T-helper 1 cell treated with Interleukin-12 subunit alpha and Interleukin-12 subunit beta and Interleukin-4 antibody, amounts not matched to agents 30 ng/mL and 1 ng/mL, for 36 hours (primary cell): ENCODE results near the gene MPPED2. TPM values are rescaled to one million over a fixed set of nuclear protein-coding genes. Genes with fewer than 3 reads are reported as not detected.

Experiments
- intact Hi-C: fragments of 100-400 bp; cut with micrococcal nuclease; formaldehyde crosslinking; loops from one replicate; pipeline ENCODE4 v1.15.1; 2024
- total RNA-seq: library from RNA; stranded (reverse); gene quantifications from 2 replicates; pipeline ENCODE4 v1.2.3, GENCODE V29; 2022

MPPED2 gene
- total RNA-seq, 1 donor from 2014 or later = not detected

DNA sequence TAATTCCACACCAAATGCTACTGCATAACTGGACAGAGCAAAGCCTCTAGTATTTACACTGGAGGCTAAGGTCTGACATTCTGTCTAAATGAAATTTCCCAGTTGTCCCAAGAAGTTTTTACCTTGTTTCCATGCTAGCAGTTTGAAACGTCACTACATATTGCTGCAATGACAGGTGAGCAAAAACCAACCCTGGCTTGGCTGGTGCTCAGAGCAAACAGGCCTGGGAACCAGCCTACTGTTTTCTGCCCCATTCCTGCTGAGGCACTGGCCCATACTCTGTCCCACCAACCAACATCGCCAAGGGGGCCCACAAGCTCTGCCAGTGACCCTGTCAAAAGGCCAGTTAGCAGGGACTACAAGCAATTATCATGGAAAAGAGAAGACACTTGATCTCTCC lies 131.1 kb downstream of the MPPED2 start:
- intact Hi-C loops = no loop called here

GRCh38 chr11:30454541-30454940 lies 131.6 kb downstream of the MPPED2 start:
- intact Hi-C loops = no loop called here

- intact Hi-C loops = no loop called here
Observed at GRCh38 chr11:30454111-30454510, 132.0 kb downstream of the MPPED2 start.

DNA sequence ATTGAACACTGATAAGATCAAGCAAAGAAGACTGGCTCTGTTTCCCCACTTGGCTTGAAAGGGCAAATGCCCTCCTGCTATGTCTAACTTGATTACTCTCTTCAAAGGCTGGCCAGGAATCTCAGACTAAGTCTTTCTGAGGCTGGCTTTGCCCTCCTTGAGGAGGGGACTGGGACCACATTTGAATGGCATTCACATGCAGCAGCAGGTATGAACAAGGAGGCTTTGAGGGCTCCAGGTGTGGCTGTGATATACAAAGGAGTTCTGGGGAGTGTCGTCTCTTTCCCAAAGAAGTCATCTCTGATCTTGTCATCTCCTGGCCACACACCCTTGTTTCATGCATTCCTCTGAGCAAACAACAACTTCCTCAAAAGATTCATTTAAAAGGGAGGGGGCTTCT lies 132.4 kb downstream of the MPPED2 start:
- intact Hi-C loops = no loop called here

- intact Hi-C loops = no loop called here
Observed at GRCh38 chr11:30452842-30453241, 133.3 kb downstream of the MPPED2 start.

DNA sequence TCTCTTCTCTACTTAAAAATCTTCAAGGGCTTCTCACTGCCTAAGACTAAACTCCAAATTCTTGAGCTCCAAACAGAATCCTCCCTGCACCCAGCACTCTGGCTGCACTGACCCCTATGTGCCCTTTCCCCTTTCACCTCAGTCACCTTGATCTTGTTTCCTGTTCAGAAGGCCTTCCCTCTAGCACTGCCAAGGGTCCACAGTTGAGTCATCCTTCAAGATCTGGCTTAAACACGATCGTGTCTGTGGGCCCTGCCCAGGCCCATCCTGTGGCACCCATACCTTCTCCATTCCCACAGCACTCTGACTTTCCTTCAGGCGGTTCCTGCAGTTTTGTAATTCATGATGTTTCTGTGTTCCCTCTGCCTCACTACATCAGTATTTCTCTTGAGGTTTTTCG lies 134.0 kb downstream of the MPPED2 start:
- intact Hi-C loops = no loop called here

GRCh38 chr11:30451626-30452025 lies 134.5 kb downstream of the MPPED2 start:
- intact Hi-C loops = no loop called here

- intact Hi-C loops = no loop called here
Observed at GRCh38 chr11:30451167-30451566, 135.0 kb downstream of the MPPED2 start.

DNA sequence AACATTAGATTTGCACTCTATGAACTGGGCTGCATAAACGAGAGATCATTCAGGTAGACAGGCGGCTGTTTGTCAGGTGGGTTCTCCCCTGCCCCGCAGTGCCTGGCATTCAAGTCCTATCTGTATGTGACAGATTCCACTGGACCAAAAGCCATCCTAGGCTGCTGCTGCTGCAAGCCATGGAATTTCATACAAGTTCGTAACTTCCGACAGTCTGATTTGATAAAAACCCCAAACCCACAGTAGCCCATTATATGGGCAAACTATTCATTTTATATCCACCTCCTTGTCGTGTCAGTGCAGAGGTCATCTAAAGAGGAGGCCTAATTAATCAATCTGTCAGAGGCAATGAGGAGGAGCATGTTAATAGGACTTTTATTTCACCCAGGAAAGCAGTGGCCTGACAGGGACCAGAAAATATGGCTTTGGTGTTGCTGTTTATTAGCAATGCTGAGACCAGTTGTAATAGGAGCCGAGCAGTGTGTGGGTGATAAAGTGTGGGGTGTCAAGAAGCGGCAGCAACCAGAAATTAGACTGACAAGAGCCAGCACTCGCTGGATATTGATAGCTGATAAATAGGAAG lies 139.0 kb downstream of the MPPED2 start:
- intact Hi-C loops = no loop called here

GRCh38 chr11:30446520-30446919 lies 139.6 kb downstream of the MPPED2 start:
- intact Hi-C loops = no loop called here

GRCh38 chr11:30445056-30445455 lies 141.1 kb downstream of the MPPED2 start:
- intact Hi-C loops = no loop called here

DNA sequence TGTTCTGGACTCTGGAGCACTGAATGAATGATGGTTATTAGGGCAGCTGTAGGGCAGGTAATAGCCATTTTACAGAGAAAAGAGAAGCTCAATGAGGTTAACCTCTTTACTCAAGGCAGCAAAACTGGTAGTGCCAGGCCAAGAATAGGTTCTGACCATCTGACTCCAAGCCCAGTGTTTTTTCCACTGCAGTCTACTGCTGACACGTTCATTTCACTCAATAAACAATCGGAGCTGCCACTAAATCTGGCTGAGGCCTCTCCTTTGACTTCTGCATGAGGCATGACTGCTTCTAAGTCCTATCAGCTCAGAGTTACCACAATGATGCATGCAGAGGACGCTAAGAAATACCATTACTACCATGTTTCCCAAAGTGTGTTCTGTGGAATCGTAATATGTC lies 145.6 kb downstream of the MPPED2 start:
- intact Hi-C loops = no loop called here

- intact Hi-C loops = no loop called here
Observed at GRCh38 chr11:30436801-30437200, 149.4 kb downstream of the MPPED2 start.

DNA sequence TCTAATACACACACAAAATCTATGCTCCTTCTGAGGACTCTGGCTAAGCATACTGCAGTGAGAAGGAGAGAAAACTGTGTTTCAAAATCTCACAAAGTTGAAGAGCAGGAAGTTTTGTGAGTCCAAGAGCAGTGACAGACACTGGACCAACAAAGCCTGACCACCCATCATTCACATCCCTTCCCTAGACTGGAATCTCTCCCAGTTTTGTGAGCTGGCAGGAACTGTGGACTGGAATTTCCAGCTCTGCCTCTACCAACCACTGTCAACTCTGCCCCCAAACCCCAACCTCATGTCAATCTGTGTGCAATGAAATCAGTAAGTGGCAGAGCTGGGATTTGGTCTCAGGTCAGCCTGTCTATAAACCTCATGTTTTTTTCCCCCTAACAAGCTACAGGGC lies 150.7 kb downstream of the MPPED2 start:
- intact Hi-C loops = no loop called here

DNA sequence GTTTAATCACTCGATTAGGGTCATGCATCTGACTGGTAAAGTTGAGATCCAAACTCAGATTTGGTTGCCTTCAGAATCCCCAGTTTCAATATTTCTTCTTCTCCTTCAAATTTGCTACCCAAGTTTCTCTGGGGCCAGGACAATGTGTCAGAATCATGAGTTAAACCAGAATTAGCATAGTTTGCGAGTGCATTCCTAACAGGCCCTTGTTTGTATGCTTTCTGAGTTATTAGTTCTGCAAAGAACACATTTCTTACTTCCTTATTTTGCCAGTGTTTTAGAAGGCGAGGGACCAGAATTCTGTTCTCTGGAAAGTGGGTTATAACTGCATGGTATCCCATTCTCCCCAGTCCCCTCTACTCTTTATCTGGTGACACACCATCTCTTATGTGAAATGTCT lies 151.3 kb downstream of the MPPED2 start:
- intact Hi-C loops = no loop called here

GRCh38 chr11:30433831-30434230 lies 152.3 kb downstream of the MPPED2 start:
- intact Hi-C loops = no loop called here

DNA sequence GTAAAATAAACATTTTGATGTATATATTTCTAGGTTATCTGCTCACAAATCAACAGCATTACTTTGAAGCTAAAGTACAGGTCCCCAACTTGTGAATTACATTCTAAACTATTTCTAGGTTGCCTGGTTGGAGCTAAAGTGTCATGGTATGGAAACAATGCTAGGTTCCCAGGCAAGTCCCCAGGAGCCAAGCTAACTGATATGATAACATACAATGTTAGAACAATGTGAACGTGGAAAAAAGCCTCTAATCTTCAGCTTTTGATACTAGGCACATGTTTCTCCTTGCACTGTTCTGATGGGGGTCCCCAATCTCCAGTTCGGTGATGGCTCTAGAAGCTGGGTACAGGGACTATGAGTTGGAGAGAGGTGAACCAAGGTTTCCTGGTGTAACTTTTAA lies 153.4 kb downstream of the MPPED2 start:
- intact Hi-C loops = no loop called here

DNA sequence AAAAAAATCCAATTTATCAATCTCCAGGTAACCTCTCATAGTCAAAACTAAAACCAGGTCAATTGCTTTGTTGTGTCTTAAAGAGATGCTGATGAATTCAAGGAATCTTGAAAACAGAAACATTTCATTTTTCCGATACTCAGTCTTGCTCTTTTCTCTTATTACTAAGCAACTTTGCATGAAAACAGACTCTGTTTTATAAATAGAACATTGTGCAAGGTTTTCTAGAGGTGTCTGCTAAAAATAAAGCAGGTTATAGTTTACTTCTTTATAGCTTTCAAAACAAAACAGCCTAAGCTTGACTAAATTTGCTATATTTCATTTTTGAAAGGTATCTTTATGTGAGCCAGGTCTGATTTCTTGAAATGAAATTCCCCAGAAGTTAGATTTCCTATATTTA lies 154.0 kb downstream of the MPPED2 start:
- intact Hi-C loops = no loop called here

GRCh38 chr11:30431127-30431814 lies 154.9 kb downstream of the MPPED2 start:
- intact Hi-C loops = no loop called here

- intact Hi-C loops = no loop called here
Observed at GRCh38 chr11:30429550-30429949, 156.6 kb downstream of the MPPED2 start.

DNA sequence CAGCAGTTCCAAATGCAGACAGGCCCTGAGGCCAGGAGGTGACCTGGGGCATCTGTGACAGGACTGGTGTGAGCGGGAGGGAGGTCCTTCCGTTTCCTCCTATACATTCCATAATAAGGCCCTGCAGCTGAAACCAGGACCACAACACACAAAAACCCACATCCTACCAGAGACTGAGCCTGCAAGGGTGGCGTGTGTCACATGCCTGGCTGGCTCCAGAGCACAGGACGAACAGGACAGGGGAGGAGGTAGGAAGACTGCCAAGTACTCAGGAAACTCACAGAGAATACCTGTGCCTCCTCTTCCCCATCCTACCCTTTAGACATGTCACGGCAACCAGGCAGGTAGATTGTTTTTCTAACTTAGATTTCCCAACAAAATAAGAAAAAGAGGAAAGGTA lies 159.4 kb downstream of the MPPED2 start:
- intact Hi-C loops = no loop called here

- intact Hi-C loops = no loop called here
Observed at GRCh38 chr11:30424844-30425243, 161.3 kb downstream of the MPPED2 start.

DNA sequence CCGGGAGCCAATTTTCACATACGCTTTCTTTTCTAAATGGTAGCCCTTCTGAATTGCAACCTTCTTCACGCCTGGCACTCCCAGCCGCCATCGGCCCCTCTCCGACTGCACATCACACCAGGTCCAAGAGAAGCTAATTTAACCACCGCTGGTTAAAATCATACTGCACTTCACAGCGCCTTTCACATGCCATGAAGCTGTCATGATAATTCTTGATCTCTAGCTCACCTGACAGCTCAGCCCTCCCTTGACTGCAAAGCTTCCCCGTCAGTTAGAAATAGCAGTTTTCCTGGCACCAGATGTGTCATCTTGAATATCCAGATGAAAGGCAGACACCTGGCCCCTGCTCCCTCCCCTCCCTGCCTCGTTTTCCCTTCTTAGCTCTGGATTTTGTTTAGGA lies 161.8 kb downstream of the MPPED2 start:
- intact Hi-C loops = no loop called here
